GM10847 (cell line): ENCODE measurements around the gene HECW1.

Source experiments
- POLR2A ChIP-seq: IDR thresholded peaks from 2 replicates; pipeline ENCODE4 v1.6.1; 2011; ENCODE audit not compliant: insufficient read length; ENCODE audit errors: extremely low read depth

Gene HECW1

GRCh38 chr7:43169076-43169475 is 56.6 kb downstream of the HECW1 start:
- TF ChIP-seq POLR2A: no peak

- TF ChIP-seq POLR2A: no peak
Measured at GRCh38 chr7:43170571-43170970, 58.1 kb downstream of the HECW1 start.

DNA sequence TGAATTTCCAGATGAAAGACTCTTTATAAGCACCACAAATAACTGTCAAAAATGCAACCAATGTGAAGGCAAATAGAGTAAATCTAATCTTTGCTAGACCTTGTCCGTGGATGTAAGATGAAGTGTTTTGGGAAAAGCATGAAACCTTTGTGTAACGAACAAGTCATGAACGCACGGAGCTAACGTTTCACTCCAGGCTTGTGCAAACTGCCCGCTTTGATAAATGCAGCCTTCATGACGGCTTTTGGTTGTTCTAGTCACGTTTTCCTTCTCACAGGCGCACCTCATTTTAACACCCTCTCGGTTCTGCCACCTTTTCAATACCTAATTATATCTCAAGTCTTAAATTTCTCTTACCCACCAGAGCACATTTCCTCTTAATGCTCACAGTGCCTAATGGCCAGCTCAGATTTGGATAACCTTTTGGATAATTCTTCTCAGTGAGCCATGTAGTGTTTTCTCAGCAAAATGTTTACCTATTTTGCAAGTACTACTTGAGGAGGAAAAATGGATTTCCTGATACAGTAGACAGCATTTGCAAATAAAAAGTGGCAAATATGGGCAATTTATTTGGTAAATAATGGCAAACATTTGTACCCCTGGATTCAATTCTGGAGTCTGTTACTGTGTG is 63.2 kb downstream of the HECW1 start:
- TF ChIP-seq POLR2A: no peak

- no peak for TF ChIP-seq POLR2A
Measured at GRCh38 chr7:43179393-43179792, 66.9 kb downstream of the HECW1 start.

DNA sequence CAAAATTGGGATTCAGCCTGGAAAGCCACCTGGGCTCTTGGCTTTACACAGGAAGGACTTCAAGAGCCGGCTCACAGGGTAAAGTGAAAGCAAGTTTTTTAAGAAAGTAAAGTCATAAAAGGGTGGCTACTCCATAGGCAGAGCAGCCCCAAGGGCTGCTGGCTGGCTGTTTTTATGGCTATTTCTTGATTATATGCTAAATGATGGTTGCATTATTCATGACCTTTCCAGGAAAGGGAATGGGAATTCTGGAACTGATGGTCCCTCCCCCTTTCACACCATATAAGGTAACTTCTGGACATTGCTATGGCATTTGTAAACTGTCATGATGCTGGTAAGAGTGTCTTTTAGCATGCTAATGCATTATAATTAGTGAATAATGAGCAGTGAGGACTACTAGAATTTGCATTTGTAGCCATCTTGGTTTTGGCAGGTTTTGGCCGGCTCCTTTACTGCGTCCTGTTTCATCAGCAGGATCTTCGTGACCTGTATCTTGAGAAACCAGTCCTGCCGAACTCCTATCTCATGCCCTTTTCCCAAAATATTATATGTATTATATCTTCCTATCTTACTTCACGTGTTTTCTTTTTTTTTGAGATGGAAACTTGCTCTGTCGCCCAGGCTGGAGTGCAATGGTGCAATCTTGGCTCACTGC is 80.5 kb downstream of the HECW1 start:
- no peak for TF ChIP-seq POLR2A

- no peak for TF ChIP-seq POLR2A
Measured at GRCh38 chr7:43193893-43194292, 81.4 kb downstream of the HECW1 start.

DNA sequence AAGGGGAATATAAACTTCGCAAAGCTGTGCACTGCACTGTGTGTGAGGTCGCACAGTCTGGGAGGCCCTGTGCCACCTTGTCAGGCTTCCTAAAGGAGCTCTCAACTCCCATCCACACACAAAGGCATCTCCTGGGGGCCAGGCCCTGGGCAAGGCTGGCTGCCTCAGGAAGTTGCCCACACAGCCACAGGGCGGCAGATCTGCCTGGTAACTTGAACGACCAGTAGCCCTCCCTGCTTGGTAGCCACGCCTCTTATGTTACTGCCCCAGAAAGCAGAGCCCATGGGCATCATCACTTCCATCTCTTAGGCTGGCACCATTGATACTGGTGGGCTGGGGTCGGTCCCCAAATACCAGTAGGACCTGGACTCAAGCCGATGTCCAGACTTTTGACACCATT is 82.8 kb downstream of the HECW1 start:
- no peak for TF ChIP-seq POLR2A

GRCh38 chr7:43195768-43196167 is 83.3 kb downstream of the HECW1 start:
- TF ChIP-seq POLR2A: no peak

- no peak for TF ChIP-seq POLR2A
Measured at GRCh38 chr7:43196379-43196778, 83.9 kb downstream of the HECW1 start.

DNA sequence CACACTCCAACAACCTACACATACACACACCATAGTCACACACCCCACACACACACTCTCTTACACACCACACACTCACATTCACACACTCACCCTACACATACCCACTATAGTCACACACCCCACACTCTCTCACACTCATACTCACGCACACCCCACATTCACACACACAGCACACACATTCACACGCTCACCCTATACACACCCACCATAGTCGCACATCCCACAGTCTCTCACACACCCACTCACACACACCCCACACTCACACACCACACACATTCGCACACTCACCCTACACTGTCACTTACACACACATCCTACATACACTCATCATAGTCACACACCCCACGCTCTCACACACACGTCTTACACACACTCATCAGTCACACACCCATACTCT is 85.6 kb downstream of the HECW1 start:
- TF ChIP-seq POLR2A: no peak

DNA sequence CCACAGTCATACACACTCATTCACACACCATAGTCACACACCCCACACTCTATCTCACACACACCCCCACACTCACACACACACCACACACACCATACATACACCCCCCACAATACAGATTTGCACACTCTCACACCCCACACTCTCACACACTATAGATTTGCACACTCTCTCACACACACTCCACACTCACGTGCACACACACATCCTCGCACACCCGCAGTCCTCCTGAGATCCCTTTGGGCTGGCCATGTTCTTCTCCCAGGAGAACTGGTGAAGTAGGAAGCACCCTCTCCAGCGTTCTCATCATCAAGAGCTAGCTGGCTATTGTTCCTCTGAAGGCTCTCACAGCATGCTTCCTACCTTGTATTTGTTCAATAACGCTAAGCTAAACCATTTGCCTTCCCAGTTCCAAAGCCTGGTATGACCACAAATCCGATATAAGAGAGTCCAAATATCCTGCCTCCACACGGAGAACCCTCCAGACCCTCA is 86.2 kb downstream of the HECW1 start:
- no peak for TF ChIP-seq POLR2A

DNA sequence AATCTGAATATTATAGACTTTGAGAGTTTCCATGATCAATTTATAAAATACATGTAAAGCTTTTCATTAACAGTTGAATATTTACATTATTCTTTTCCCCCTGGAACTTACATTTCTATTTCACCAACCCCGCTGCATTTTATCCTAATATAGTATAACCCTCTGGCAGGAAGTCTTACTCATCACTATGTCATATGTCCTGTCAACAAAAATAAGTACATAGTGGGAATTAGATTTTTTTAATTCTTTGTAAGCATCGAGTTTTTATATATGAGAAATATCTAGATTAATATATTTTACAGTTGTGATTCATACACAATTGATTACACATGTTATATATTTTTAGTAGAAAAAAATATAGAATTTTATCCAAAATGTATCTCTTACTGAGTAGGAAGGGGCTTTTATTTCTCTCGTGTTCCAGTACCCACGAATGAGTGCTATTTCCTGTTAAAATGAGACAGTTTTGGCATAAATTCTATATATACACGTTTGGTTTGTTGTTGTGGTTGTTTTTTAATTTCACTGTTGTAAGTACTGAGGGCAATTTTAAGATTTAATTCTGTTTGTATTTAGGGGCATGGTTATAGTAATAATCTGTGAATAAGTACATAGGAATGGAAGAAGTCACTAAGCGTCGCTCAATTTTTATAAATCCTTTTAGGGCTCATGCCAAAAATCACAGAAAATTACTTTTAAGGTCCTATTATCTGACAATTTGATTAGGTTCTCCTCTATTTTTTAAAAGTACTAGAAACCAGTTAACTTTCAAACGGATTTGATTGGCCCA is 87.1 kb downstream of the HECW1 start:
- TF ChIP-seq POLR2A: no peak

- no peak for TF ChIP-seq POLR2A
Measured at GRCh38 chr7:43201912-43202311, 89.5 kb downstream of the HECW1 start.

DNA sequence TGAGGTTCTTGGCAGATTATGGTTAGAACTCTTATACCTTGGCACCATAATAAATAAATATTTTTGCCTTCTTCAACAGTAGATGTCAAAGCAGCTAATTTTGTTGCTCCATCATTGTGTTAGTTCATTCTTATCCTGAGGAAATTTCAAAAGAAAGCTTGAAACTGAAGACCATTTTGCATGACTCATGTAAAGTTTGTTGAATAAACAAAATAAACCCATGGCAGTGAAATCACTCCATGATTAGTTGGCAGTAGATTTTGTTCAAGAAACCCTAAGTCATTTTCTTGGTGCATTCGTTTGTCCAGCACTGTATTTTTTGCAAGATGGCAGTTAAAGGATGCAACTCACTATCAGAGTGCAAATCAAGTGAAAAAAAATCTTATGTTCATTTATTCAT is 91.6 kb downstream of the HECW1 start:
- TF ChIP-seq POLR2A: no peak

GRCh38 chr7:43205171-43205795 is 92.8 kb downstream of the HECW1 start:
- no peak for TF ChIP-seq POLR2A

- TF ChIP-seq POLR2A: no peak
Measured at GRCh38 chr7:43208242-43208641, 95.8 kb downstream of the HECW1 start.
